Glutamatergic neuron (in vitro differentiated cells): Measurements from ENCODE around the gene COPS4. TPM values are rescaled to one million over a fixed set of nuclear protein-coding genes. Genes with fewer than 3 reads are reported as not detected.
"Not testable (repeated sequence)": the region's sequence is repeated elsewhere in the genome, so short reads cannot be mapped to it uniquely, and the experiment has no call there.

Experiments used
- DNase-seq: peaks from one replicate; pipeline ENCODE4 v3.0.0; 2022
- H3K27ac Mint-ChIP-seq: one replicate; pipeline ENCODE4 v1.8.0; 2020; ENCODE audit warnings: mild to moderate bottlenecking, mixed read lengths, inconsistent platforms; ENCODE audit not compliant: unreplicated experiment
- H3K27me3 Mint-ChIP-seq: one replicate; pipeline ENCODE4 v1.8.0; 2020; ENCODE audit warnings: mild to moderate bottlenecking, moderate library complexity, mixed read lengths, inconsistent platforms; ENCODE audit not compliant: unreplicated experiment
- H3K36me3 Mint-ChIP-seq: one replicate; pipeline ENCODE4 v1.8.0; 2020; ENCODE audit warnings: mild to moderate bottlenecking, mixed read lengths, inconsistent platforms; ENCODE audit not compliant: unreplicated experiment
- H3K4me1 Mint-ChIP-seq: one replicate; pipeline ENCODE4 v1.8.0; 2020; ENCODE audit warnings: mild to moderate bottlenecking, low read depth, mixed read lengths, inconsistent platforms; ENCODE audit not compliant: unreplicated experiment
- H3K4me3 Mint-ChIP-seq: one replicate; pipeline ENCODE4 v1.8.0; 2020; ENCODE audit warnings: mild to moderate bottlenecking, mixed read lengths, inconsistent platforms; ENCODE audit not compliant: unreplicated experiment
- H3K9me3 Mint-ChIP-seq: one replicate; pipeline ENCODE4 v1.8.0; 2020; ENCODE audit warnings: mild to moderate bottlenecking, moderate library complexity, mixed read lengths, inconsistent platforms; ENCODE audit not compliant: unreplicated experiment
- CTCF ChIP-seq: fragments of 200-600 bp; sonication (generic); IDR thresholded peaks from one replicate; pipeline ENCODE4 v1.5.0; 2021; ENCODE audit not compliant: partially characterized antibody, unreplicated experiment
- total RNA-seq: library from RNA; stranded (reverse); fragmentation: NEBNext Ultra II Directional; extraction: Animal tissue kit (Norgen Biotek cat#: 25700); gene quantifications from one replicate; pipeline ENCODE4 v1.2.1, GENCODE V29; 2021; ENCODE audit not compliant: unreplicated experiment

COPS4 gene
- total RNA-seq, 1 donor from 2014 or later, result 35.2 TPM

DNA sequence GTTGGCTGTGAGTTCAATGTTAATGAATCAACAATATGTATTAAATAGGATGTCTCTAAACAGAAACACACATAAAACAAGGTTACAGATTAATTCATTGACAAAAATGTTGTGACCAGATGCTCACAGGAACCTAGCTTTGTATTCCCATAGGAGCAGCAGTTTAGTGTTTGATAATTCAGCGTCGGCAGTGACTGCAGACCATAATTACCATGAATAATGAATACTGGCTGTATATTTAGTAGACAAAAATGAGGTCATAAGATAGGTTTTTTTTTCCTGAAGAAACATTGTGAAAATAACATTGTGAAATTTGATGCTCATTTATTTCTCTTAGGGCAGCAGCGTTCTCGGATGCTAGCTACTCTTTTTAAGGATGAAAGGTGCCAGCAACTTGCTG lies 27.8 kb downstream of the COPS4 start:
- Mint-ChIP-seq H3K27me3 (no peaks in the 10 kb centered on the region), H3K27ac (no peak overlapping the region), H3K36me3 (no peaks in the 10 kb centered on the region), H3K4me3 (no peak overlapping the region), H3K4me1 (peaks cover 6% of the 10 kb centered on the region), H3K9me3 (no peaks in the 10 kb centered on the region)
- TF ChIP-seq CTCF, result no peak
- DNase-seq, result no peak

DNA sequence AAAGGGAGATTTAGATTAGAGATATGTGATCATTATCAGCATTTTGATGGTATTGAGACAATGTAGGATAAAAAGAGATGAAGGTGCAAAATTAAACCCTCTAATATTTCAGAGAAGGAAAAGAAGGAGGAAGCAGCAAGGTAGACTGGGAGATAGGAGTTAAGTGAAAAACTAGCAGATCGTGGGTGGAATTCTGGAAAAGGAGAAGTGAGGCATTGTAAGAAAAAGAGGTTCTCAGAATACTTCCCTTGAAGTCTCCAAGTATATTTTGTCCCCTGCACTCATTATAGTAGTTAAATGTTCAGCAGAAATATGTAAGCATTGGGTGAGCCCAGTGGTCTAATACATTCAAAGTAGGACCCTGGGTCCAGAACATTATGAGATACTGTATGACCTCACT lies 30.3 kb downstream of the COPS4 start:
- Mint-ChIP-seq H3K27ac (no peak overlapping the region), H3K4me1 (peaks cover 6% of the 10 kb centered on the region), H3K36me3 (no peaks in the 10 kb centered on the region), H3K9me3 (no peaks in the 10 kb centered on the region), H3K27me3 (no peaks in the 10 kb centered on the region), H3K4me3 (no peak overlapping the region)
- DNase-seq, result no peak
- no peak for TF ChIP-seq CTCF

- Mint-ChIP-seq H3K9me3 (no peaks in the 10 kb centered on the region), H3K27me3 (no peaks in the 10 kb centered on the region), H3K27ac (no peak overlapping the region), H3K4me1 (peaks cover 6% of the 10 kb centered on the region), H3K4me3 (no peak overlapping the region), H3K36me3 (no peaks in the 10 kb centered on the region)
- TF ChIP-seq CTCF, result no peak
- DNase-seq, result no peak
These were observed 32.2 kb downstream of the COPS4 start for GRCh38 chr4:83067058-83067639.

- Mint-ChIP-seq H3K27ac (no peak overlapping the region), H3K4me1 (no peaks in the 10 kb centered on the region), H3K27me3 (no peaks in the 10 kb centered on the region), H3K4me3 (no peak overlapping the region), H3K36me3 (peaks cover 5% of the 10 kb centered on the region), H3K9me3 (no peaks in the 10 kb centered on the region)
- no peak for TF ChIP-seq CTCF
- no peak for DNase-seq
These were observed 36.1 kb downstream of the COPS4 start for GRCh38 chr4:83071116-83071515.

GRCh38 chr4:83074086-83074704 lies 39.2 kb downstream of the COPS4 start:
- H3K36me3 Mint-ChIP-seq, result peaks cover 5% of the 10 kb centered on the region
- DNase-seq, result no peak
- H3K4me1 Mint-ChIP-seq, result no peaks in the 10 kb centered on the region
- H3K27me3 Mint-ChIP-seq, result peaks cover 4% of the 10 kb centered on the region
- H3K4me3 Mint-ChIP-seq, result no peak overlapping the region
- no peak overlapping the region for H3K27ac Mint-ChIP-seq
- TF ChIP-seq CTCF, result peak; percentile 73
- H3K9me3 Mint-ChIP-seq, result no peaks in the 10 kb centered on the region

- DNase-seq, H3K36me3 Mint-ChIP-seq, H3K27me3 Mint-ChIP-seq, H3K27ac Mint-ChIP-seq, H3K4me1 Mint-ChIP-seq, H3K9me3 Mint-ChIP-seq, H3K4me3 Mint-ChIP-seq: not testable (repeated sequence)
These were observed 39.8 kb downstream of the COPS4 start for GRCh38 chr4:83074783-83075182.
